GM20431 (cell line): ENCODE results near the gene NEAT1.

ENCODE experiments used
- in situ Hi-C: fragments of 300-500 bp; cut with MseI, MboI; formaldehyde crosslinking; loops from one replicate; pipeline ENCODE4 v1.15.0; 2020; ENCODE audit warnings: low sequenced_read_pairs; ENCODE audit not compliant: unreplicated experiment

NEAT1 gene

GRCh38 chr11:65388731-65389130 is 33.9 kb upstream of the NEAT1 start:
- in situ Hi-C loops, result no loop called here

DNA sequence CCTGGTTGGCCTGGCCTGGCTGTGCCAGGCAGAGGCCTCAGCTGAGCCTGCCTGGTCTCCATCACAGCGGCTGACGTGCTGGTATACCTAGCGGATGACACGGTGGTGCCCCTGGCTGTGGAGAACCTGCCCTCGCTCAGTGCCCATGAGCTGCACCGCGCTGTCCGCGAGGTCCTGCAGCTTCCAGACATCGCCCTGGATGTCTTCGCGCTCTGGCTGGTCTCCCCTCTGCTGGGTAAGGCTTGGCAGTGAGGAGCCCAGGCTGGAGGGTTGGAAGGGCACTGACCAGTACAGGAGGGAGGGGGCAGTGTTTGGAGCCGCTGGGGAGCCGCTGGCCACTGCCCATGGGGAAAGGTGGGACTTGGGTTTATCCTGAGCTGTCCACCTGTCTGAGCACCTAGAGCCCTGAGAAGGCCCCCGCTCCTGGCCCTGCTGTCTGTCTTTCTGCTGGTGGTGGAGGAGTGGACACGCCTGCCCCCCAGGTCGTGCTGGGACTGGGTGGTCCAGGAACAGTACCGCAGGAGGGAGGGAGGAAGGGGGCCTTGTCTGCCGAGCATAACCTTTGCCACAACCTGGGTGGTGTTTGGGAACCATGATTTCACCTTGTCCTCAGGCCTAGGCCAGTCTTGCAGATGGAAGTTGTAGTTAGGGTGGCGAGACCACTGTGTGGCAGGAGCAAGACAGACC is 33.2 kb upstream of the NEAT1 start:
- in situ Hi-C loops, result no loop called here

GRCh38 chr11:65390099-65390941 is 32.3 kb upstream of the NEAT1 start:
- in situ Hi-C loops, result no loop called here

- in situ Hi-C loops, result no loop called here
These were observed 31.6 kb upstream of the NEAT1 start for GRCh38 chr11:65390996-65391395.

- in situ Hi-C loops, result no loop called here
These were observed 30.3 kb upstream of the NEAT1 start for GRCh38 chr11:65392186-65392829.

DNA sequence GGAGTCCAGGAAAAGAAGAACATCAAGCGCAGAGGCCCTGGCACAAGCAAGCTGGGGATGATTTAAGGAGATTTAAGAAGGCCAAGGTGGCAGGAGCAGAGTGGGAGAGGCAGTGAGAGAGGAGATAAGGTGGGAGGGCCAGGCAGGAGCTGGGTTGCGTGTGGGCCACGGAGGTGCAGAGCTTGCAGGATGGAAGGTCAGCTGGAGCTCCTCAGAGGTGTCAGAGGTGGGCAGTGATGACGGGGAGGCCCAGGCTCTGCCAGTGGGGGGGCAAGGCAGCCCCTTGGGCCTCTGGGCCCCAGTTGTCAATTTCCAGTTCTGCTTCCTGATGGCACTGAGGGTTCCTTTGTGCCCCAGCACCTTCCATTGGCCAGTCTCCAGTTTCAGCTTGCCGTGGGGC is 29.7 kb upstream of the NEAT1 start:
- in situ Hi-C loops, result no loop called here

DNA sequence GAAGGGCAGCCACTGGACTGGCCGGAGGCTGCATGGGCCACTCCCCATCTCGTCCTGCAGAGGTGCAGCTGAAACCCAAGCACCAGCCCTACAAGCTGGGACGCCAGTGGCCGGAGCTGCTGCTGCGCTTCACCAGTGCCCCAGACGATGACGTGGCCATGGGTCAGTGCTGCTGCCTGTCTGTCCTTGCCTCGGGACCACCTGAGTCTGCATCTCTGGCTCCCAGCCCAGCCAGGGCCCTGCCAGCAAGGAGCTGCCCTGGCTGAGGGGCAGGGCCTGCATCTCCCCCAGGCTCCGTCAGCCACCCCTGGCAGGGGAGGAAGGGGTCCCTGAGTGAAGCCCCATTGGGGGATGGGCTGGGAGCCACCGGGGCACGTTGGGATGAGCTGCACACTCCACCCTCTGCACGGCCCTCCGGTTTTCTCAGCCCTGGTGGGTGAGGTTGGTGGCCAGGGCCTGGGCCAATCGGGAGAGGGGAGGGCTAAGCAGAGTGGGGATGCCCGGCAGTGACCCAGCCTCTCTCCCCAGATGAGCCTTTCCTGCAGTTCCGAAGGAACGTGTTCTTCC is 29.0 kb upstream of the NEAT1 start:
- in situ Hi-C loops, result no loop called here

- in situ Hi-C loops, result no loop called here
These were observed 28.5 kb upstream of the NEAT1 start for GRCh38 chr11:65394125-65394536.

DNA sequence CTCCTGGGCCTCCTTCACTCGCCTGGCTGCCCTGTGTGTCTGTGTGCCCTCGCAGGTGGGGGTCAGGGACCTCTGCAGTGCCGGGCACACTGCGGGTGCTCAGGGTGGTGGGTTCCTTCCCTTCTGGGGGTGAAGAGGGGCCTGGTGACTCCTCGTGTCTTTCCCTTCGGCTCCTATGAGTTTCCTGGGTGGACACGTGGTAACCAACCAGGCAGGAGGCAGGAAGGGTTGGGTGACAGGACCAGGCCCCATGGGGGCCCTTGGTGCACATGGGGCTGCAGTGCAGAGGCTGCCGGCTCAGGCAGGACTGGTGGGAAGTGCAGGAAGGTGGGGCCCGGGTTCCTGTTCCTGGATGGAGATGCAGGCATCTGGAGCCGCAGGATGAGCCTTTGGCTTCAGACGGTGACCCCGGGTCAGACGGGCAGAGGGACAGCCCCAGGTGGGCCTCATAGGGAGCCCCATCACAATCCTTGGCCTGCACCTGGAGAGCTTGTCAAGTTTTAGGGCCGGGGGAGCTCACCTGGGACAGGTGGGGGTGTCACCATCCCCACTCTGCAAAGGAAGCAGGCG is 26.6 kb upstream of the NEAT1 start:
- in situ Hi-C loops, result no loop called here

DNA sequence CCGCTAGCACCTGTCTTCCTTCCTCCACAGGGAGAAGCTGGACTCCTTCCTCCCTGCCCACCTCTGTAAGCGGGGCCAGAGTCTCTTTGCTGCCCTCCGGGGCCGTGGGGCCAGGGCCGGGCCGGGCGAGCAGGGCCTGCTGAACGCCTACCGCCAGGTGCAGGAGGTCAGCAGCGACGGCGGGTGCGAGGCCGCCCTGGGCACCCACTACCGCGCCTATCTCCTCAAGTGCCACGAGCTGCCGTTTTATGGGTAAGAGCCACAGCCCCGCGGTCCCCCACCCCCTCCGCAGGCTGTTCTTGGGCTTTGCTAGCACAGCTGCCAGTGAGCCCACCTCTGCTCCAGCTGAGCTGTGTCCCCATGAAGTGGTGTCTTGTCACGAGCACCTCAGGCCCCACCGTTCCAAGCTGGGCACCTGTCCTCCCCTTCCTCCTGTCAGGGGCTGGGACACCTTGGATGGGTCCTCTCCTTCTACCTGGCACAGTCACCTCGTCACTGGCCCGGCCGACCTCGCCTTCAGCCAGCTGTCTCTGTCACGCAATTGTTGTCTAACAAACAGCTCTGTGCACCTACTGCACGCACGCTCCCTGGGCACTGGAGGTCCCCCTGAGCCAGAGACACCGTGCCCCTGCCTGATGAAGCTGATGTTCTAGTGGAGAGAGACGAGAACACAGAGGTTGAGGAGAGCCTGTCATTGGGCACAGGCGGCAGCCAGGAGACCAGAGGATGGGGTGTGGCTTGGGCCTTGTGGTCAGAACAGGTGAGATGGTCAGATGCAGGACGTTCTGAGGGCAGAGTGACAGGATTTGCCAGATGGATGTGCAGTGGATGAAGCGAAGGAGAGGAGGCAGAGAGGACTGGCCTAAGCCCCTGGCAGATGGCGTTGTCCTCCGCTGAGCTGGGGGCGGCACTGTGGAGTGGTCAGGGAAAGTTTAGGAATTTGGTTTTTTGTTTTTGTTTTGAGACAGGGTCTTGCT is 25.5 kb upstream of the NEAT1 start:
- in situ Hi-C loops, result no loop called here

DNA sequence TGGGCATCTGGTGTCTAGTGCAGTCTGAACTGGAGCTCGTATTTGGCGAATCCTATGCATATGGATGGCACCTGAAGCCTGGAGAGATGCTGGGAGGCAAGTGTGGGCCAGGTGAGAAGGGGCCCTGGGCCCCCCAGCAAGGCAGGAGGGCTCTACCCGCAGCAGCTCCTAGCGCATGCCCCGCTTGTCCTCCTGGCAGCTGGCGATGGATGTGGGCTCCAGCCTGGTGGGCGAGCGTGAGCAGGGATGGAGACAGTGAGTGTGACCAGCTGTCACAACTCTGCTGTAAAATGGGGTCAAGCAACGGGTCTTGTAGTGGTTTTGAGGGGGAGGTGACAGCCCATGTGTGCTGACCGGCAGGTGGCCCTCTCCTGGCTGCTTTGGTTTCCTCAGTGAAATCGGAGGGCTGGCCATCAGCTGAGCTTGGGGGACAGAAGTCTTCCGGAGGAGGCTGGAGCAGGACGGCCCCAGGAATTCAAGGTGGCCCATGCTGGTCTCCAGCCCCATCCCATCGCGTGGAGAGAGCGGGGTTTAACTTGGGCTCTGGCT is 24.2 kb upstream of the NEAT1 start:
- in situ Hi-C loops, result no loop called here

DNA sequence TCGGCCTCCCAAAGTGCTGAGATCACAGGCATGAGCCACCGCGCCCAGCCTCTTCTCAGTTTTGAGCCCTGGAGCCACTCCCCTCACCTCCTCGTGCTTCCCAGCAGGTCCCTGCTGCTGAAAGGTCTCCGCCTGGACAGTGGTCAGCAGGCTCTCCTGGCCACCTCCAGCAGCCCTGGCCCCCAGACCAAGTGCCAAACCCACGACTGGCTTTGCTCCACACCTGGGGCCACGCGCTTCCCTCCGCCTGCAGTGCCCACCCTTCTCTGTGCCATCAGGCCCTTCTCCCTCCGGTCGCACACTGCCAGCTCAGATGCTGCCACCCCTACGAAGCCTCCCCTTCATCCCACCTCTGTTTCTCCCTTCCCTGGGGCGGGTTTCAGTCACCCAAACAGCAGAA is 23.3 kb upstream of the NEAT1 start:
- in situ Hi-C loops, result no loop called here

DNA sequence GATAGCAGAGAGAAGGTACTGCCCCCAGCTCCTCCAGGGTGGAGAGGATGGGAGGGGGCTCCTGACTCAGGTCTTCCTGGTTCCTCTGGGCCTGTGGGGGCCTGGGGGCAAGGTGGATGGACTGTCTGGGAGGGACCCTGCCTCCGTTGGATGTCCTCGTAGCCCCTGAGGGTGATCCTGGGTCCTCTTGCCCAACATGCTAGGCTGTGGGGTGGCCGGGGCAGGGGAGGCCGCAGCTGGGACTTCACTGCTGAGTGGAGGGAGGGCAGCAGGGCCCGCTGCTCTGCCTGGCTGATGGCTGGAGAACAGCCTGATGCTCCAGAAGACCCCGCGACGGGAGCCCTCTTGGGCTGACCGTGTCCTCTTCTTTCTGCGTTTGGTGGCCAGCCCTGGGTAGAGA is 22.8 kb upstream of the NEAT1 start:
- in situ Hi-C loops, result no loop called here

GRCh38 chr11:65400307-65401072 is 22.1 kb upstream of the NEAT1 start:
- in situ Hi-C loops, result no loop called here

GRCh38 chr11:65401073-65401802 is 21.4 kb upstream of the NEAT1 start:
- in situ Hi-C loops, result no loop called here

DNA sequence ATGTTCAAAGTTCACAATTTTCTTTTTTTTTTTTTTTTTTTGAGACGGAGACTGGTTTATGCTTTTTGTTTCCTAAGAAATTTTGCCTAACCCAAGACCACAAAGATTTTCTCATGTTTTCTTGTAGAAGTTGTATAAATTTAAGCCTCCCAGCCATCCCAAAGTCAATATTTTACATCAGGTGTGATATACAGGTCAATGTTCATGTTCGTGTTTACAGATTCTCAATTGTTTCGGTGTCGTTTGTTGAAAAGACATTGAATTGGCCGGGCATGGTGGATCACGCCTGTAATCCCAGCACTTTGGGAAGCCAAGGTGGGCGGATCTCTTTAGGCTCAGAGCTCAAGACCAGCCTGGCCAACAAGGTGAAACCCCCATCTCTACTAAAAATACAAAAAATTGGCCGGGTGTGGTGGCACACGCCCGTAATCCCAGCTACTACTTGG is 20.8 kb upstream of the NEAT1 start:
- in situ Hi-C loops, result no loop called here

GRCh38 chr11:65402790-65403189 is 19.8 kb upstream of the NEAT1 start:
- in situ Hi-C loops, result no loop called here
